H1 (cell line): ENCODE data around the gene SLC6A18. TPM values are rescaled to one million over a fixed set of nuclear protein-coding genes. Genes with fewer than 3 reads are reported as not detected.

Experiments
- CTCF ChIA-PET: fragments of 300-600 bp; sonication (Branson Sonifier 250); formaldehyde crosslinking; loops from one replicate; lab custom pipeline; 2021; ENCODE audit not compliant: partially characterized antibody; lab: Charles Lee
- POLR2A ChIA-PET: fragments of 300-600 bp; sonication (Branson Sonifier 250); formaldehyde crosslinking; loops from one replicate; lab custom pipeline; 2021; ENCODE audit warnings: inconsistent platforms; ENCODE audit not compliant: partially characterized antibody; lab: Charles Lee
- DNase-seq, 2 experiments: peaks; one replicate each; pipeline versions ENCODE4 v3.0.0 to v3.0.0-alpha.2; 2010 to 2022; ENCODE audit warnings: low spot score in 2 of 2, low read depth in 1 of 2, mixed read lengths in 1 of 2
- FAIRE-seq: peaks from 2 replicates; lab custom pipeline; 2011; peaks lifted over from hg19 to GRCh38; lab: Jason Lieb, UNC
- H2AFZ ChIP-seq: 2 replicates; pipeline ENCODE4 v1.8.1; 2012; ENCODE audit warnings: low read length, inconsistent platforms
- H2AK5ac ChIP-seq: 2 replicates; pipeline ENCODE4 v1.6.1; 2013; ENCODE audit warnings: low read depth, low read length
- H2BK120ac ChIP-seq: replicated peaks from 2 replicates; pipeline ENCODE3; 2013; ENCODE audit warnings: low read depth, low read length, inconsistent platforms
- H2BK12ac ChIP-seq: 2 replicates; pipeline ENCODE4 v1.6.1; 2013; ENCODE audit warnings: low read depth, low read length
- H2BK15ac ChIP-seq: 2 replicates; pipeline ENCODE4 v1.6.1; 2013; ENCODE audit warnings: low read length
- H2BK20ac ChIP-seq: 2 replicates; pipeline ENCODE4 v1.6.1; 2013; ENCODE audit warnings: low read length
- H2BK5ac ChIP-seq: 2 replicates; pipeline ENCODE4 v1.6.1; 2013; ENCODE audit warnings: low read depth, low read length
- H3K14ac ChIP-seq: 2 replicates; pipeline ENCODE4 v1.6.1; 2013; ENCODE audit warnings: inconsistent platforms; ENCODE audit not compliant: insufficient read length
- H3K18ac ChIP-seq: 2 replicates; pipeline ENCODE4 v1.6.1; 2013; ENCODE audit warnings: low read length; ENCODE audit errors: extremely low read depth
- H3K23ac ChIP-seq: 2 replicates; pipeline ENCODE4 v1.6.1; 2013; ENCODE audit warnings: inconsistent platforms; ENCODE audit not compliant: insufficient read length
- H3K23me2 ChIP-seq: 2 replicates; pipeline ENCODE4 v1.6.1; 2013; ENCODE audit warnings: low read depth, low read length
- H3K27ac ChIP-seq: 2 replicates; pipeline ENCODE4 v1.6.1; 2011; ENCODE audit warnings: low read depth, low read length, inconsistent platforms
- H3K27me3 ChIP-seq, 4 experiments: replicated peaks in 1 of 4; 1 replicate in 1 of 4; 2 replicates in 3 of 4; pipeline versions ENCODE4 v1.6.1 to v1.8.1; 2011 to 2013; ENCODE audit warnings: low read length in 3 of 4, mild to moderate bottlenecking in 3 of 4, inconsistent platforms in 2 of 4, mixed read lengths in 2 of 4, moderate library complexity in 1 of 4; ENCODE audit not compliant: control insufficient read depth in 3 of 4, insufficient read depth in 3 of 4; ENCODE audit errors: extremely low read depth in 1 of 4
- H3K36me3 ChIP-seq, 4 experiments: 2 replicates each; pipeline versions ENCODE4 v1.6.1 to v1.8.1; 2011 to 2013; ENCODE audit warnings: mild to moderate bottlenecking in 4 of 4, low read length in 3 of 4, moderate library complexity in 2 of 4, control low read depth in 1 of 4, inconsistent platforms in 1 of 4; ENCODE audit not compliant: insufficient read depth in 4 of 4, control insufficient read depth in 2 of 4
- H3K4ac ChIP-seq: replicated peaks from 2 replicates; pipeline ENCODE3; 2013; ENCODE audit warnings: low read length, low read depth, mixed read lengths, inconsistent platforms; ENCODE audit not compliant: insufficient read length
- H3K4me1 ChIP-seq, 4 experiments: replicated peaks in 1 of 4; 1 replicate in 1 of 4; 2 replicates in 3 of 4; pipeline versions ENCODE4 v1.6.1 to v1.8.1; 2011 to 2013; ENCODE audit warnings: low read length in 3 of 4, inconsistent platforms in 2 of 4, mixed read lengths in 1 of 4; ENCODE audit not compliant: insufficient read depth in 4 of 4, control insufficient read depth in 3 of 4
- H3K4me2 ChIP-seq, 2 experiments: 2 replicates each; pipeline versions ENCODE4 v1.6.1 to v1.8.1; 2011 to 2013; ENCODE audit warnings: low read depth in 2 of 2, low read length in 2 of 2, control low read depth in 1 of 2, inconsistent platforms in 1 of 2, mild to moderate bottlenecking in 1 of 2; ENCODE audit not compliant: insufficient read depth in 1 of 2
- H3K4me3 ChIP-seq, 4 experiments: fragments of 200-600, 300-600 bp in 1 of 4; sonication (generic), shearing (Covaris generic), sonication (Bioruptor Twin) in 1 of 4; 2 replicates each; pipeline versions ENCODE4 v1.5.1 to v1.8.1; 2011 to 2016; ENCODE audit warnings: low read length in 4 of 4, low read depth in 3 of 4, control low read depth in 2 of 4, inconsistent platforms in 2 of 4, mild to moderate bottlenecking in 2 of 4, mixed read lengths in 1 of 4, moderate library complexity in 1 of 4; ENCODE audit not compliant: insufficient read depth in 2 of 4; ENCODE audit errors: extremely low read depth in 1 of 4
- H3K56ac ChIP-seq: replicated peaks from 2 replicates; pipeline ENCODE3; 2013; ENCODE audit warnings: low read depth, mild to moderate bottlenecking, mixed read lengths, low read length, inconsistent platforms; ENCODE audit not compliant: insufficient read length
- H3K79me1 ChIP-seq: 2 replicates; pipeline ENCODE4 v1.6.1; 2013; ENCODE audit warnings: low read depth, low read length, control low read depth
- H3K79me2 ChIP-seq, 2 experiments: 2 replicates each; pipeline versions ENCODE4 v1.6.1 to v1.8.1; 2012 to 2013; ENCODE audit warnings: low read length in 2 of 2, mild to moderate bottlenecking in 2 of 2, inconsistent platforms in 1 of 2; ENCODE audit not compliant: insufficient read depth in 2 of 2, control insufficient read depth in 1 of 2
- H3K9ac ChIP-seq, 4 experiments: replicated peaks in 1 of 4; 1 replicate in 1 of 4; 2 replicates in 3 of 4; pipeline versions ENCODE4 v1.6.1 to v1.8.1; 2011 to 2013; ENCODE audit warnings: low read depth in 3 of 4, low read length in 3 of 4, control low read depth in 2 of 4, mild to moderate bottlenecking in 2 of 4, moderate library complexity in 2 of 4, inconsistent platforms in 1 of 4; ENCODE audit errors: extremely low read depth in 1 of 4
- H3K9me3 ChIP-seq, 2 experiments: 2 replicates each; pipeline versions ENCODE4 v1.6.1 to v1.8.1; 2012 to 2013; ENCODE audit warnings: mild to moderate bottlenecking in 2 of 2, moderate library complexity in 2 of 2, control low read depth in 1 of 2, inconsistent platforms in 1 of 2, low read depth in 1 of 2, low read length in 1 of 2, mixed read lengths in 1 of 2; ENCODE audit not compliant: insufficient read depth in 2 of 2
- H4K20me1 ChIP-seq, 2 experiments: replicated peaks in 1 of 2; 2 replicates each; pipeline versions ENCODE3 to v1.8.1; 2011 to 2013; ENCODE audit warnings: inconsistent platforms in 2 of 2, low read length in 2 of 2, mild to moderate bottlenecking in 1 of 2; ENCODE audit not compliant: insufficient read depth in 2 of 2, control insufficient read depth in 1 of 2
- H4K5ac ChIP-seq: 2 replicates; pipeline ENCODE4 v1.6.1; 2013; ENCODE audit warnings: low read length, low read depth, mixed read lengths, inconsistent platforms; ENCODE audit not compliant: insufficient read length
- H4K8ac ChIP-seq: 2 replicates; pipeline ENCODE4 v1.8.0; 2013; ENCODE audit warnings: mild to moderate bottlenecking, moderate library complexity, low read length, inconsistent platforms; ENCODE audit not compliant: insufficient read depth; ENCODE audit errors: extremely low read depth
- H4K91ac ChIP-seq: replicated peaks from 2 replicates; pipeline ENCODE3; 2013; ENCODE audit warnings: low read length, mixed read lengths, inconsistent platforms; ENCODE audit not compliant: insufficient read length
- CBX5 ChIP-seq: fragments of 300-800, 300-1000 bp; sonication (generic); IDR thresholded peaks from 2 replicates; pipeline ENCODE4 v1.7.1; 2016; ENCODE audit warnings: antibody characterized with exemption, low read length, low read depth
- RXRA ChIP-seq: IDR thresholded peaks from 2 replicates; pipeline ENCODE4 v1.6.1; 2011; ENCODE audit warnings: low read depth, mild to moderate bottlenecking, low read length, moderate library complexity; ENCODE audit not compliant: insufficient read depth
- WGBS, 2 experiments: shearing (Covaris generic) in 1 of 2; methylation state at CpG; one replicate each; pipeline versions ENCODE4 v1.1.6 to v1.1.7; 2013 to 2015; ENCODE audit warnings: low lambda C conversion rate in 2 of 2, mixed read lengths in 2 of 2, inconsistent platforms in 1 of 2, low coverage in 1 of 2, missing lambda C conversion rate in 1 of 2; ENCODE audit not compliant: insufficient replicate concordance in 2 of 2, insufficient coverage in 1 of 2, insufficient read length in 1 of 2; ENCODE audit errors: extremely low coverage in 1 of 2, missing lambda C conversion rate in 1 of 2; 5-methylcytosine and 5-hydroxymethylcytosine counted together
- polyA plus RNA-seq, 7 experiments: library from polyadenylated mRNA; depleted of rRNA in 3 of 7; stranded (reverse) in 5 of 7; unstranded in 2 of 7; fragments of >200 nt in 5 of 7; fragments of 200-250 nt in 2 of 7; gene quantifications; 1 replicate in 5 of 7; 2 replicates in 1 of 7; 4 replicates in 1 of 7; pipeline versions ENCODE4 v1.2.1 to v1.2.3, GENCODE V29; 2011 to 2013; ENCODE audit warnings: missing spikeins in 2 of 7, mixed read lengths in 2 of 7
- total RNA-seq: library from RNA; stranded (reverse); fragmentation: NEBNext Ultra II Directional; extraction: Animal tissue kit (Norgen Biotek cat#: 25700); gene quantifications from 2 replicates; pipeline ENCODE4 v1.2.1, GENCODE V29; 2021

Gene SLC6A18
- total and polyA plus RNA-seq, 2 of the 8 experiments (the other 6 are each of a cell fraction or from before 2014, with no cell fraction given), result not detected

GRCh38 chr5:1262381-1262780, 37.2 kb downstream of the SLC6A18 start:
- Histone ChIP-seq H3K14ac (no peak overlapping the region), H2BK120ac (no peak overlapping the region), H3K56ac (no peak overlapping the region), H3K23me2 (no peaks in the 10 kb centered on the region), H3K4me1 (no peaks in the 10 kb centered on the region), H3K36me3 (peaks cover 0 to 57% (median 12%) of the 10 kb centered on the region in 4 experiments; a peak in 6 of 8 replicates), H2AFZ (no peak overlapping the region), H3K23ac (no peak overlapping the region), H2BK12ac (no peak overlapping the region), H3K4me3 (no peak overlapping the region), H3K4ac (no peak overlapping the region), H4K91ac (no peak overlapping the region), H3K79me2 (no peaks in the 10 kb centered on the region), H3K79me1 (no peaks in the 10 kb centered on the region), H4K8ac (no peak overlapping the region), H2BK5ac (no peak overlapping the region), H3K27me3 (no peaks in the 10 kb centered on the region), H3K18ac (no peak overlapping the region), H2AK5ac (no peak overlapping the region), H3K27ac (no peak overlapping the region), H2BK20ac (no peak overlapping the region), H4K20me1 (peaks cover 0 to 5% of the 10 kb centered on the region in 2 experiments), H3K4me2 (no peak overlapping the region), H4K5ac (no peak overlapping the region), H2BK15ac (no peak overlapping the region), H3K9me3 (peaks cover 28 to 55% of the 10 kb centered on the region in 2 experiments), H3K9ac (no peak overlapping the region)
- ChIA-PET POLR2A (interaction anchor here (1.2 kb wide), 1 partner anchor 32 kb away, joined by 5 read pairs; the partner anchor contains the start of gene TERT), CTCF (interaction anchor here (1.2 kb wide), 1 partner anchor 89 kb away, joined by 4 read pairs; no protein-coding TSS in a partner anchor)
- TF ChIP-seq CBX5 (0 out of 2 replicates have a peak, but pooled peaks have one; percentile 33), RXRA (no peak)
- DNase-seq (no peak), FAIRE-seq (no peak)
- WGBS, 2 experiments, result 100% methylated on average over 1 of the region's 1 CpG; no CpG with 5 or more reads in 1 of the 2 experiments
